GM18498 (cell line): ENCODE measurements around the gene GPAT2.
A peak's percentile ranks its signal among the peaks of the same experiment; 100 is the strongest.
"Not testable (repeated sequence)": the region's sequence is repeated elsewhere in the genome, so short reads cannot be mapped to it uniquely, and the experiment has no call there.

Experiments
- ATAC-seq: cut with Tn5 transposase; IDR thresholded peaks from one replicate; pipeline ENCODE4 v1.9.1; 2021; ENCODE audit warnings: mild to moderate bottlenecking, moderate library complexity; ENCODE audit not compliant: unreplicated experiment

Gene GPAT2, protein sequence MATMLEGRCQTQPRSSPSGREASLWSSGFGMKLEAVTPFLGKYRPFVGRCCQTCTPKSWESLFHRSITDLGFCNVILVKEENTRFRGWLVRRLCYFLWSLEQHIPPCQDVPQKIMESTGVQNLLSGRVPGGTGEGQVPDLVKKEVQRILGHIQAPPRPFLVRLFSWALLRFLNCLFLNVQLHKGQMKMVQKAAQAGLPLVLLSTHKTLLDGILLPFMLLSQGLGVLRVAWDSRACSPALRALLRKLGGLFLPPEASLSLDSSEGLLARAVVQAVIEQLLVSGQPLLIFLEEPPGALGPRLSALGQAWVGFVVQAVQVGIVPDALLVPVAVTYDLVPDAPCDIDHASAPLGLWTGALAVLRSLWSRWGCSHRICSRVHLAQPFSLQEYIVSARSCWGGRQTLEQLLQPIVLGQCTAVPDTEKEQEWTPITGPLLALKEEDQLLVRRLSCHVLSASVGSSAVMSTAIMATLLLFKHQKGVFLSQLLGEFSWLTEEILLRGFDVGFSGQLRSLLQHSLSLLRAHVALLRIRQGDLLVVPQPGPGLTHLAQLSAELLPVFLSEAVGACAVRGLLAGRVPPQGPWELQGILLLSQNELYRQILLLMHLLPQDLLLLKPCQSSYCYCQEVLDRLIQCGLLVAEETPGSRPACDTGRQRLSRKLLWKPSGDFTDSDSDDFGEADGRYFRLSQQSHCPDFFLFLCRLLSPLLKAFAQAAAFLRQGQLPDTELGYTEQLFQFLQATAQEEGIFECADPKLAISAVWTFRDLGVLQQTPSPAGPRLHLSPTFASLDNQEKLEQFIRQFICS

GRCh38 chr2:96034792-96035191, at the start of gene GPAT2:
Gene GPAT2 (minus strand): TSS chr2:96034916. CDS start chr2:96032359, 2,557 bp downstream.
- peak; percentile 41 for ATAC-seq

DNA sequence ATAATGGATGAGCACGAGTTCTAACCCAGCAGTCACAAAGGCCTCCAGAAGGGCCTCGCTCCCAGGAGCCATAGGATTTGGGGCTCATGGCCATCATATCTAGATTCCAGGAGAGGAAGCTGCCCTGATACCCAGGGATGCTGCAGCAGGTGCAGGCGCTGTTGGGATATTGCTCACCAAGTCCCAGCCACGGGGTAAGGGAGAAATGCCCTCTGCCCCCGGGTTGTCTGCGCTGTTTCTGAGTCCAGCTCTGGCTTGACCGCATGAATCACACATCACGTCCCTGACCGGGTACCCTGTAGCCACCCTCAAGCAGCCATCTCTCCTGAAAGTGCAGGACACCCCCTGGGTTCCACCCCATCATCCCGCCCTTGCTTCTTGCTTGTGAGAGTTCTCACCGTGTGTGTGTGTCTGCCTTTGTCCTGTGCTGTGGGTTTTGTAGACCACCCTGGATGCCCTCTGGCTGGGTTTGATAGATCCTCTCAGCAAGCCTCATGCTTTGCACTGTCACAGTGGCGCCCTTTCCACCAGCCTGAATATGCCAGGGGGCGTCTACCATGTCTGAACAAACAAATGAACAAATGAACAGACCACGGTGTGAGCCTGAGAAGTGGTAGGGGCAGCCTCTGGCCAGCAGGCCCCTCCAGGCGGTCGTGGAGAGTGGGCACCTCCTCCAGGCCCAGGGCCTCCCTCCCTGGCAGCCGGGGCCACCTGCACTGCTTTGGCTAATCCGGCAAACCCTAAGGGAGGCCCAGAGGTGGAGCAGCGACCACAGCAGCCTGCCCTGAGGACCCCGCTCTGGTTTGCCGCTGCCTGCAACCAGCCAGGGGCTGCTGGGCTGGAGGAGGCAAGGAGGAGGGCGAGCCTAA, 49.5 kb upstream of the GPAT2 start:
- ATAC-seq, result no peak

- ATAC-seq, result no peak
Observed at GRCh38 chr2:96083064-96083939, 48.6 kb upstream of the GPAT2 start.

DNA sequence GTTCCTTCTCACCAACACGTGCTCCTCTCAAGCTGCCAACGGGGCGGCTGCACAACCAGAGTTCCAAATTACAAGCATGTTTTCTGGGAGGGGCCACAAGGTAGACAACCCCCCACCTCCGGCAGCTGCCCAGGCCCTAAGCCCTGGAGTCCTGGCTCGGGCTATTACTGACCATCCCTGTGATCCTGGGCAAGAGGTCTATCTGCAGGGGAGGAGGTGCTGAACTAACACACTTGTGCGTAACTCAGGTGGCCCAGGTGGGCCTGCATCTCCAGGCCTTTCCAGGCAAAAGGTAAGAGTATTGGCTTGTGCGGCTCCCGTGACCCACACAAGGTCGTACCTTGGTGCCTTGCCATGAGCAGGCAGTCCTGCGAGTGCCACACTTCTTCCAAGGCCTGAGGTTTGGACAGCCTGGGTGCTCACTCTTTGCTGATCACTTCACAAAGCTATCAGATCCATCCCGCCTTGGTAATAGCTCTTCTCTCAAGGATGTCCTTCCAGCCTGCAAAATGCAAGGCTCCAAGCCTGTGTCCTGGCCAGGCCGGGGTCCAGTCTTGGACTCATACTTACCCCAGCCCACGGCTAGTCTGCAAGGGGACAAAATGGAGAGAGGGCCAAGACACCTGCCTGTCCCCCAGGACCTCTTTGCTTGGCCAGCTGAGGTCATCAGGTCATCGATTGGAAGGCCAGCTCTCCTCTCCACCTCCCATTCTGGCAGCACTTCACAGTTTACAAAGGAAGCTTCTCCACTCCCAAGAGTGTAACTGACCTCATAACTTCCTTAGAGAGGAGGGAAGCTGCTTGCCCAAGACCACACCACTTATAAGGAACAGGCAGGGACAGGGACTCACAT, 47.7 kb upstream of the GPAT2 start:
- ATAC-seq, result no peak

GRCh38 chr2:96081042-96081441, 46.3 kb upstream of the GPAT2 start:
- no peak for ATAC-seq

GRCh38 chr2:96075199-96075771, 40.6 kb upstream of the GPAT2 start:
- no peak for ATAC-seq

DNA sequence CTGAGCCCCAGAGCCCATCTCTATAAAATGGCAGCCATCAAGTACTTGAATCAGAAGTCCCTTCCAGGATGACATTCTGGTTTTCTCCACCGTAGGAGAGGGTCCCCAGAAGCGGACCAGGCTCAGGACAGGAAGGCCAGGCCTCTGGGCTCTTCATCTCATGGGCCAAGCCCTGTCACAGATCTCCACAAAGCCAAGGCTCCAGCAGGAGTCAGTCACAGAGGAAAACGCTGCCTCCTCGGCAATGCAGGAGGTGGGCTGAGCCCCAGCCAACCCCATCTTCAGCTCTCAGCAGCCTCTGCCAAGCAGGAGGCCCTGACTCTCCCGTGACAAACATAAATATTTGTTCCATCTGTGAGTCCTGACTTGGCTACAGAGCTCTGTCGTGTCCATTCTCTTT, 39.4 kb upstream of the GPAT2 start:
- no peak for ATAC-seq

DNA sequence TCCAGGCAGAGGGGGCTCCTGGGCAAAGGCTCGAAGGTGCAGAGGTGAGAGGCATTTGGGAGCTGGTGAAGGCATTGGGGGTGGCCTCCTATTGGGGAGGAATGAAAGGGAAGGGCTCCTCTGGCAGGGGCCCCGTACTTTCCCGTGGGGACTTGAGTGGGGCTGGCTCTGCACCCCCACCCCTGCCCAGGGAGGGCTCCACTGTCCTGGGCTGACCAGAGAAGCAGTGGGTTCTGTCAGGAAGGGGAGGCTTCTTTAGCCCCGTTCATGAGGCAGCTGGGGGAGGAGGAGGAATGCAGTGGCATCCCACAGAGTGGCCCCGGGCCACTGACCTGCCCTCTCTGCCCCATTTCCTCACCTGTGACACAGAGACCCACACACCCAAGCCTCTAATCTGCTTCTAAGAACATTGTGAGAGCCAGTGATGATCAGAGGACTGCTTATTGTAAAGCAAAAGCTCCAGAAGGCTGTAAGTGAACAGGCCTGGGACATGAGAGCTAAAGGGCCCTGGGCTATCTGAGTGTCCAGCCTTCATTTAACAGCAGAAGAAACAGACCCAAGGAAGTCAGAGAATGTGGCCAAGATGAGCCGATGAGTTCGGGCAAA, 38.6 kb upstream of the GPAT2 start:
- ATAC-seq, result no peak

DNA sequence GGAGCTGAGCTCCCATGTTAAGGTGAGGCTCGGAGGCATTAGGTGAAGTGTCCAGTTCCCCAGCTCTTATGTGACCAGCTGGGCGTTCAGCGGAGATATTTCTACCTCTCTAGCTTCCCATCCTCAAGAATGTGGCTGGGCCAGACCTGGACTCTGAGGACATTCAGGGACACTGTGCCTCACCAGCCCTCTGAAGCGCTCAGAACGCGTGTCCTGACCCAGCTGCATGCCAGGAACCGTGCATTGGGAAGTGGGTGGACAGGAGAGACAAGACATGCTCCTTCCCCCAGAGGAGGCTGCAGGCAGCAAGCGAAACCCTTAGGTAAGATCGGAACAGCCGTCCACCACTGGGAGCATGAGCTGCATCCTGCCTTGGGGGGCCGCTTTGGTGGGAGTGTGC, 38.0 kb upstream of the GPAT2 start:
- no peak for ATAC-seq

DNA sequence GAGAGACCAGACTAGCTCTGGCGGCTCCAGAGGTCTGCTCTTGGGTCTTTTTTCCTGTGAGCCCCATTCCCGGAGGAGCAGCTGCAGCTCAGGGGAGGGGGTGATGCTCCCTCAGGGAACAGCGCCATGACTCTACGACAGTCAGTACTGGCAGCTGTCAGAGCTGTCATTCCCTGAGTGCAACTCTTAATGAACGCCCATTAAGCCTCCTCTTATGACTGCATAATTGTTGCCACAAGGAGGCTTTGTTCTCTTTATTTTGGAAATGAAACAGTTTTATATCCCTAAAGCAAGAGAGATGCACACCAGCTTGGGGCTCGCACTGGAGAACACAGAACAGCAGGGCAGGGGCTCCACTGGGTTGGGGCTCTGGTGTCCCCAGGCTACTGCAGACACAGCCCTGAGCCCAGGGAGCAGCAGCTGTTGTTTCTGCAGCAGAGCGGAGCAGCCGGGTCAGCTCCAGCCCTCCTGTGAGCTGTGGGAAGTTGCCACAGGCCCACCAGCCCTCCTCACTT, 37.3 kb upstream of the GPAT2 start:
- ATAC-seq, result not testable (repeated sequence)

DNA sequence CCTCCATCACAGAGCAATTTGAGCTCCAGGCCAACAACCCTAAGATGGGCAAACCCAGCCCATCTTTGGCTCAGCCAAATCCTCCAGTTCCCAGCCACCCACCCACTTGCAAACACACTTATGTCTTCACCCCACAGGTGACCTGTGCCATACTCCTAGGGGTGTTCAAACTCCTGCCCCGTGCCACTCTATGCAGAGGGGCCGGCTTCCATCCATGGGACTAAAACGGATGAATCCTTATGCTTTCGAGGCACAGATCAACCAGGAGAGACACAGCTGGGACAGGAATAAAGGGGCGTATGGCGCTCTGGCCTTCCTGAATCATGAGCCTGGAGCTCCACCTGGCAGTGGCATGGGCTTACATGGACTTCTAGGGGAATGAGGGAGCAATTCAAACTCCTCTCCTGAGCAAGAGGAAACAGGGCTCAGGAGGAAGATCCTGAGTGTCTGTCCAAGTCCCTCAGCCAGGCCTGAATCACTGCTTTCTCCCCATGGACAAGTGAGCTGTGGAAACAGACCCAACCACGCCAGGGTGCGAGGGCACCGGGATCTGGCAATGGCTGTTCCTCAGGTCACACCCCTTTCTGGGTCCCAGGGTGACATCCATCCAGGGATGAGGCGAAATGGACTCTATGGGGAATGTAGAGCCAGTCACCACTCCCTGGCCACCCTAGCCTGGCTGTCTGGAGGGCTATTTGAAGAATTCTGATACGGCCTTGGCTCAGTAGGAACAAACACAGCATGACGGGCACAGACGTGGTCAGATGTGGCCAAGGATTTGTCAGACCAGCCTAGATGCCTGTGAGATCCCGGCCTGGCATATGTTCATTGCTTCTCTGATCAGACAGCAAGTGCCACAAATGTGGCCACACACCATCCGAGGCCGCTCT, 36.6 kb upstream of the GPAT2 start:
- not testable (repeated sequence) for ATAC-seq

- ATAC-seq, result not testable (repeated sequence)
Observed at GRCh38 chr2:96070351-96070750, 35.6 kb upstream of the GPAT2 start.

GRCh38 chr2:96069878-96070277, 35.2 kb upstream of the GPAT2 start:
- not testable (repeated sequence) for ATAC-seq

DNA sequence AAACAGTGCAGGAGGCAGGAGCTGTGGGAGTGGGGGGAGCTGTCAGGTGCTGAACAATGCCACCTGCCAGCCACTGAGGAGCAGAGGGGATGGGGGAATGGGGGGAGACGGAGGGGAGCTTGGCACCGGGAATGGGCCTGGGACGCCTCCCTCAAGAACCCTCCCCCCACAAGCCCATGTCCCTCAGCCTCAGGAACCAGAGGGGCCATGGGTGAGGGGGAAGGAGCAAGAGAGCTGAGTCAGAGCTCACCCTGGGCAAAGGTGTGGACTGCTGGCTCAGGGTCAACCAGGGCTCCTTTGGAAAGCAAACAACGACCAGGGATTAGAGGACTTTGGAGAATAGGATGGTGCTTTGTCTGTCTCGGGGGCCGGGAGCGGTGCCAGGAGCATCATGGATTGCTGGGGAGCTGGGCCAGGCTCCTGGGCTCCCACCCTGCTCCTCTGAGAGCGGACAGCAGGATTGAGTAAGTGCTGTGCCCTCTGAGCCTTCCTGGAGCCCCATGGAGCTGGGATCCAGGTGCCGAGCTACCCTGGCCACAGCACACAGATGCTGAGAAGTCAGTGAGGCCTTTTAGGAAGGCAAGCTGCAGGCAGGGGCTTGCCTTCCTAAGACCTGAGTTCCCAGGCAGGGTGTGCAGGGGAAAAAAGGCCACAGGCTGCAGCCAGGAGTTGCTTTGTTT, 33.3 kb upstream of the GPAT2 start:
- ATAC-seq, result not testable (repeated sequence)

GRCh38 chr2:96067098-96067660, 32.5 kb upstream of the GPAT2 start:
- not testable (repeated sequence) for ATAC-seq

GRCh38 chr2:96066511-96066910, 31.8 kb upstream of the GPAT2 start:
- ATAC-seq, result not testable (repeated sequence)
